ENCODE data around the gene ZNF574.
"Not testable (repeated sequence)": the region's sequence is repeated elsewhere in the genome, so short reads cannot be mapped to it uniquely, and the experiment has no call there.

The ZNF574 gene

DNA sequence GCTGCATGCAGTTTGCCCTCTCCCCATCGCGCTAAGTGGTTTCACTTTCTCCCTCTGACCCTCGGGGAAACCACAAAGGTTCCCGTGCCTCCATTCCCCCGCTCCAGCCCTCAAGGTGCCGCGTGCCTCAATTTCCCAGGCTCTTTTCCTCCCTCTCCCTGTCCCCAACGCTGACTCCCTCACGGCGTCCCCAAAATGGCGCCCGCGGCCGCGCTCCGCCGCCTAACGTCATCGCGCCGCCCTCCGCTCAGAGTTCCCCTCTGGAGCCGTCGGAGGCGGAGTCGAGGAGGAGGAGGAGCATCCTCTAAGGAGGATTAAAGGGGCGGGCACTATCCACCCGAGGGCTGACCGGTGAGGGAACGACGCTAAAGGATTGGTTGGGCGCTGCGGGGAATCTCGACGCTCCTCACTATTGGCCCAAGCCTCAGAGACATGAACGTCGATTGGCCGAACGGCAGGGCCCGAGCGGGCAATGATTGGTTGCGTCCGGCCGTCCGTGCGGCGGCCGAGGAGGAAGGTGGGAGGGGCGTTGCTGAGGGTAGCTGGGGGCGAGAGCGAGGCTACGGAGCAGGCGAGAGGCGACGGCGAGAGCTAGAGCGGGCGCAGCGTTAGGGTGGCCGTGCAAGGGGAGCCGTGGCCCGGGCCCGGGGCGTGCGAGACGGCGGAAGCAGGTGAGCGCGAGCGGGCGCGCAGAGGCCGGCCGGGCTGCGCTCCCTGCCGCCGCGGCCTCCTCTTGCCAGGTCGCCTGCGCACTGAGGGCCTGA is at the start of gene ZNF574:
Gene ZNF574 (plus strand): TSS at position 551 of the 764 bp plus-strand sequence. CDS start 2,441 bp downstream, outside the sequence.
- DNase-seq (ENCODE audit: low read depth in 2 of 2, low spot score in 1 of 2) = peak; percentile 93 to 95

- no peak for DNase-seq (ENCODE audit: low read depth in 2 of 2, low spot score in 1 of 2)
These were observed 47.4 kb upstream of the ZNF574 start for GRCh38 chr19:42028304-42029216.

- no peak for DNase-seq (ENCODE audit: low read depth in 2 of 2, low spot score in 1 of 2)
These were observed 45.1 kb upstream of the ZNF574 start for GRCh38 chr19:42030645-42031440.

DNA sequence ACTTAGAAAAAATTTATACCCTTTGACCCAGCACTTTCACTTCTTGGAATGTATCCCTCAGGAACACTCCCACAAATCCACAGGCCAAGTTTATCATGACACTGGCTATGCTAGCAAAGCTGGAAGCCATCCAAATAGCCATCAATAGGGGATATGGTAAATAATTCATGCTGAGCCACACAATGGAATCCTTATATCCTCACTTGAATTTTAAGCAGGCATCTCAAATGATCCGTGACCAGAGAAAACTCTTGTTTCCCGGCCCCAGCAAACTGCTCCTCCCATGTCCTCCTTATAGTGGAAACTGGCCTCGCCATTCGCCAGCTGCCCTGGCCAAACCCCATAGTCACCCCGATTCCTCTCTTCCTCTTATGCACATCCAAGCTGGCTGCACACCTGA is 43.5 kb upstream of the ZNF574 start:
- no peak for DNase-seq (ENCODE audit: low read depth in 2 of 2, low spot score in 1 of 2)

DNA sequence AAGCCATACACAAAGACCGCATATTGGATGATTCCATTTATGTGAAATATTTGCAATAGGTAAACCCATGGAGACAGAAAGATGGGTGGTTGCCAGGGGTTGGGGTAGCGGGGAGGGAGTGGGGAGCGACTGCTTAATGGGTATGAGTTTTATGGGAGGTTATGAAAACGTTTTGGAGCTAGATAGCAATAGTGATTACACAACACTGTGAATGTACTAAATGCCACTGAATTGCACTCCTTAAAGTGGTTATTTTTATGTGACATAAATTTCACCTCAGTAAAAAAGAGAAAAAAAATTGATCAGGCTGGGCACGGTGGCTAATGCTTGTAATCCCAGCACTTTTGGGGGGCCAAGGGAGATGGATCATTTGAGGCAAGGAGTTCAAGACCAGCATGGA is 42.6 kb upstream of the ZNF574 start:
- DNase-seq (ENCODE audit: low read depth in 2 of 2, low spot score in 1 of 2) = no peak

- peak; percentile 36 to 39 for DNase-seq (ENCODE audit: low read depth in 2 of 2, low spot score in 1 of 2)
These were observed 41.1 kb upstream of the ZNF574 start for GRCh38 chr19:42034640-42035391.

- no peak for DNase-seq (ENCODE audit: low read depth in 2 of 2, low spot score in 1 of 2)
These were observed 38.3 kb upstream of the ZNF574 start for GRCh38 chr19:42037649-42038048.

- no peak for DNase-seq (ENCODE audit: low read depth in 2 of 2, low spot score in 1 of 2)
These were observed 37.3 kb upstream of the ZNF574 start for GRCh38 chr19:42038666-42039065.

- no peak for DNase-seq (ENCODE audit: low read depth in 2 of 2, low spot score in 1 of 2)
These were observed 35.9 kb upstream of the ZNF574 start for GRCh38 chr19:42040031-42040430.

DNA sequence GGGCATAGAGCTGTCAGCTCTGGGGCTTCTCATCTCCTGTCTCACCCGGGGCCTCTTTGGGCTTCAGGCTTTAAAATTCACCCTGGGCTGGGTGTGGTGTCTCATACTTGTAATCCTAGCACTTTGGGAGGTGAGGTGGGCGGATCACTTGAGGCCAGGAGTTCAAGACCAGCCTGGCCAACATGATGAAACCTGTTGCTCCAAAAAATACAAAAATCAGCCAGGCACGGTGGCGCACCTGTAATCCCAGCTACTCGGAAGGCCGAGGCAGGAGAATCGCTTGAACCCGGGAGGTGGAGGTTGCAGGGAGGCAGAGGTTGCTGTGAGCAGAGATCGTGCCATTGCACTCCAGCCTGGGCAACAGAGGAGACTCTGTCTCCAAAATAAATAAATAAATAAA is 35.5 kb upstream of the ZNF574 start:
- not testable (repeated sequence) for DNase-seq (ENCODE audit: low read depth in 2 of 2, low spot score in 1 of 2)

GRCh38 chr19:42042455-42043170 is 33.4 kb upstream of the ZNF574 start:
- DNase-seq (ENCODE audit: low read depth in 2 of 2, low spot score in 1 of 2) = no peak

DNA sequence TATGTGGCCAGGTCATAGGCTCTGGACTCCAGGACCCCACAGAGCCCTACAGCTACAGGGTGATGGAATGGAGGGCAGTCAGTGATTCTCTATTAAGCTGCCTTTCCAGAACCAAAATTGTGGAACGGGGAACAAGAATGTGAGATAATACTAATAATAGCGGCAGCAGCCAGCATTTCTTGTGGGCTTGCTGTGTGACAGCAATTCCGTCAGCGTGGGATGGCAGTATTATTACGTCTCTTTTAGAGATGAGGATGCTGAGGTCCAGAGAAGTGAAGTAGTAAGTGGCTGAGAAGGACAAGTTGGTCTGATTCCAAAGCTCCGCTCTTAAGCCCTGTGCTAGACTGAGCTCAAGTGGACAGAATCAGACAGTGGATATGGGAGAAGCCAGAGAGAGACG is 30.4 kb upstream of the ZNF574 start:
- no peak for DNase-seq (ENCODE audit: low read depth in 2 of 2, low spot score in 1 of 2)

- no peak for DNase-seq (ENCODE audit: low read depth in 2 of 2, low spot score in 1 of 2)
These were observed 27.0 kb upstream of the ZNF574 start for GRCh38 chr19:42048992-42049391.

DNA sequence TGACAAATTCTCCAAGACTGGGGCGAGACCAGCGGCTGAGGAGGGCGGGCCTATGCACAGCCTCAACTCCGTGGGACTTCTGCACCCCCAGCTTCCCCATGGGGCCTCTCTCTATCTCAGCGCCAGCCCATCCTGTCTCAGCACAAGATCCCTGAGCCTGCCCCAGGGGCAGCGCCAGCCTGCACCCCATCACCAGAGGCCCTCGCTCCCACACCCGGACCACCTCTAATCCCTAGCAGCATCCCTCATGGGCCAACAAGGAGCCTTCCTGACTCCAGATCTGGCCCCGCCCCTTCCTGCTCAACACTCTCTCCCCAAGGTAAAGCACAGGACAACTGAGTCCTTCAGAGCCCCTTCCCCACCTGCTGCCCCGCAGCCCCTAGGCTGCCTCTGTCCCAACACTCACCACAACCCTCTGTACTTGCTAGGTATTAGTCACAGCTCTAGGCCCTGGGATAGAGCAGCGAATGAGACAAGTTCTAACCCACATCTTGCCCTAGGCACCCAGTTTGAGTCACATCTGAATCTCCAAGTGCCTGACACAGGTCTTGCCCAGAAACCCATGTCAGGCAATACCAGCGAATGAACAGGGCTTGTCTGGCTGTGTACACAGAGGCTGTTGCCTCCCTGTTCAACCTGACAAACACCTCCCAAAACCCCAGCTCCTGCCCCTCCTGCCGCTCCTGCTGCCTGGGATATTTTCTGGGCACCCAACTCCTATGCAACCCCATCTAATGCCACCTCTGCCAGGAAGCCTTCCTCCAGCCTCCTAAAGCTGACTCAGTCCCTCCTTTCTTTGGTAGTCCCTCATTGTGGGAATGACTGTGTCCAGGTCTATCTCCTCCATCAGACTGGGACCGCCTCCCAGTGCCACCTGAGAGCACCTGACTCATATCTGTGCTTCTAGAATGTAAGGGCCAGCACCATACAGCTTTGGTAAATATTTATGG is 24.5 kb upstream of the ZNF574 start:
- DNase-seq (ENCODE audit: low read depth in 2 of 2, low spot score in 1 of 2) = no peak

- DNase-seq (ENCODE audit: low read depth in 2 of 2, low spot score in 1 of 2) = no peak
These were observed 23.6 kb upstream of the ZNF574 start for GRCh38 chr19:42052241-42052863.

DNA sequence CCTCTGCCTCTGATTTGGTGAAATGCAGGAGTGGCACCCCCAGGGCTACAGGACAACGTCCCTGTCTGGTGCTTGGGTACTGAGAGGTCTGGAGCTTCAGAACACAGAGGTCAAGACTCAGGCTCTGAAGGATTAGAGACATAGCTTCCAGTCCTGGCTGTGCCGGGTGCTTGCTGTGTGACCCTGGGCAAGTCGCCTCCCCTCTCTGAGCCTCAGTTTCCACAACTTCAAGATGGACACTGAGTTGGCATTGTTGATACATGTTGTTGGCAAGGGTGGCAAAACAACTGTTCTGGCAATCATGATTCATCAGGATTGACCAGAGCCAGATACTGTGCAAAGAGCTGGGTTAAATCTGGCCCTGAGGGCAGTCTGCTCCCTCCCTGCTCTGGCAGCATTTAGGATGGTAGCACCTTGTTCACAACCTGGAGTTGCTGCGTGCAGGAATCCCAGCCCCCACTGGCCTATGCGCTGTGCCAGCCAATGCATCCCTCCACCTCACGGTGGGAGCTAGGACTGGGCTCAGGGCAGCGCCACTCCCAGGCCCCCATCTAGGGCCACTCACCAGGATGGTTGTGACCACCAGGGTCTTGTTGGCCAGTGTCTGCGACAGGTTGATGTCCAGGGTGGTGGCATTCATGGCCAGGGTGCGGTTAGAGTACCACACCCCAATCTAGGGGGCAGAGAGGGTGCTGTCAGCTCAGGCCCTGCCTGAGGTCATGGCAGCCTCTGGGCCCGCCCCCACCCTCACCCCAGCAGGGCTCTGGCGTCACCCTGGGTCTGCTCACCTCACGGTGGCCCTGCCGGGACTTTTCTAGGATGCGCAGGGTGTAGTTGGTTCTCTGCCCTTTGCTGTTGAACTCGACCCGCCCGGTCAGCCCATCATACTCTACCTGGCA is 22.7 kb upstream of the ZNF574 start:
- no peak for DNase-seq (ENCODE audit: low read depth in 2 of 2, low spot score in 1 of 2)

DNA sequence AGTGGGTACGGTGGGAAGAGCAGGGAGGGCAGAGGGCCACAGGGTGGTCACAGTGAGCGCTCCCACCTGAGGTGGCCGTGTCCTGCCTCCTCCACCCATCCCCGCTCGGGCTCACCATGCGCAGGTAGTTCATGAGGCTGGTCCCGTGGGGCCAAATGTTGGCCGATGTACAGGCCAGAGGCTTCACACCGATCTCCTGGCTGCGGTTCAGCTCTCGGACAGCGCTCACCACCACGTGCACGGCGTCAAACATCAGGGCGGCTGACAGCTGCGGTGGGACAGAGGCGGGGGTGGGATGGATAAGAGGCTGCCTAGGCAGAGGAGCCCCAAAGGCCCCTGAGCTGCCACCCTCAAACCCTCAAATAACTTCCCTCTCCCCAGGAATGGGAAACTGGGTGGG is 21.8 kb upstream of the ZNF574 start:
- no peak for DNase-seq (ENCODE audit: low read depth in 2 of 2, low spot score in 1 of 2)

All from stimulated activated CD8-positive, alpha-beta memory T cell treated with anti-CD3 and anti-CD28 coated beads, Interleukin-4, amount 100 ng/mL, for 4 hours (primary cell).